NAMALWA (cell line): ENCODE measurements around the gene RAB3IL1.

Experiments used
- DNase-seq: peaks from one replicate; pipeline ENCODE4 v3.0.0-alpha.2; 2015; ENCODE audit warnings: low spot score

RAB3IL1 gene

DNA sequence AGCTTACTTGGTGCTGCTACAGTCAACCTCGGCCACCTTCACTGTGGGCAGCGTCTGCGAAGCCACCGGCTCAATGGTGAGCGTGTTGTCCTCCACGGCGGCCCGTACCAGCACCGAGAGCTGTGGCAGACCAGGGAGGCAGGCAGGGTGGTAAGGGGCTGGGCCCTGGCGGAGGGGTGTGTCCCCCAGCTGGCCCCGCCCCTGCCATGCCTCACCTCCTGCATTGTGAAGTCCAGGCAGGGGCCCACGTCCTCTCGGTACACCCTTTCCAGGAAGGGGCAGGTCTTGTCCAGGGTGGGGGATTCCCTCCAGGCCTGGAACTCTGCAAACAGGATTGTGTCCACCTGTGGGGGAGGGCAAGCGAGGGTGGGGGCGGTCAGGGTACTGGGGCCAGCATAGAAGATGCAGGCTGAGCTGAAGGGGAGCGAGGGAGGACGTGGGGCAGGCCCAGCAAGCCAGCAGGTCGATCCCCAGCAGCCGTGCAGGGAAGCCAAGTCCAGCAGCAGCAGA, 12.8 kb downstream of the RAB3IL1 start:
- no peak for DNase-seq

DNA sequence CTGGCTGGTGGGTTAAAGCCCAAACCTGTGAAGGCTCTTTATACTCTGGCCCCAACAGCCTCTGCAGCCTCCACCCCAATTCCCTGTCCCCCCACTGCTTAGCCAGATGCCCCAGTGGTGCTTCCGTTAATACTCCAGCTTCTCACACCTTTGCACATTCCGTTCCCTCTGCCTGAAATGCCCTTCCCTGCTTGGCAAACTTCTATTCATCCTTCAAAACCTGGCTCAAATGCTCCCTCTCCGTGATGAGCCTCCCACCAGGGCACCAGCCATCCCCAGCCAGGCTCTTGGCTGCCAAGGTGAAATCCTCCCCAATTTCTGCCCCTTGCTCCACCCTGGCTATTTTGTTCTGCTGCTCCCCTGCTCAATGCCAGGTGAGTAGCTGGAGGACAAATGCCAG, 13.5 kb downstream of the RAB3IL1 start:
- no peak for DNase-seq

DNA sequence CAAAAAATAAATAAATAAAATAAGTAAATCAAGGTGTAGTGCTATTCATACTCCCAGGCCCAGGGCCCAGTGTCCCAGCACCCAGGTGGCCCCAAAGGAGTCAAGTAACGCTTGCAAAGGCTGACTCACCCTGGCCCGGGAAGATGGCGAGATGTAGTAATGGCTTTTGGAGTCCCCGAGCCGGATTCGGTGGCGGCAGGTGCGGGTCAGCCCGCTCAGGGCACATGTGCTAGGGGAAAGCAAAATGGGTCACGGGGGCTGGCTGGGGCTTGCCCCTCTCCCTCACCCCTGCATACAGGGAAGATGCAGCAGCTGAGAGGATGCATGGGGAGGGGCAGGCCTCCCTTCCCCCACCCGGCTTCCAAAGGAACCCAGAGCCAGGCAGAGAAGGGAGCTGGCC, 15.1 kb downstream of the RAB3IL1 start:
- DNase-seq, result no peak

DNA sequence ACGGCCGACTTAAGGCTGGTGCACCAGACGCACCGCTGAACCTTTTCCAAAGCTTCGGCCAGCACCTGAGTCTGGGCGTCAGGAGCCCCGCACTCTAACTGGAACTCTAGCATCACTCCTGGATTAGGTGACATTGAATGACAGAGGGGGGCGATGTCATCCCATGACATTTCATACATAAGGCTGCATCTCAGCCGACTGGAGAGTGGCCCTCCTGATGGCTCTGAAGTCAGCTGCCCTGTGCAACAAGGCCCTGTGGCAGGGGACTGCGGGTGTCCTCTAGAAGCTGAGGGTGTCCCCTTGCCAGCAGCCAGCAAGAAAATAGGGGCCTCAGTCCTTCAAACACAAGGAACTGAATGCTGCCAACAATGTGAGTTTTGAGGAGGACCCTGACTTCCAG, 16.0 kb downstream of the RAB3IL1 start:
- no peak for DNase-seq

DNA sequence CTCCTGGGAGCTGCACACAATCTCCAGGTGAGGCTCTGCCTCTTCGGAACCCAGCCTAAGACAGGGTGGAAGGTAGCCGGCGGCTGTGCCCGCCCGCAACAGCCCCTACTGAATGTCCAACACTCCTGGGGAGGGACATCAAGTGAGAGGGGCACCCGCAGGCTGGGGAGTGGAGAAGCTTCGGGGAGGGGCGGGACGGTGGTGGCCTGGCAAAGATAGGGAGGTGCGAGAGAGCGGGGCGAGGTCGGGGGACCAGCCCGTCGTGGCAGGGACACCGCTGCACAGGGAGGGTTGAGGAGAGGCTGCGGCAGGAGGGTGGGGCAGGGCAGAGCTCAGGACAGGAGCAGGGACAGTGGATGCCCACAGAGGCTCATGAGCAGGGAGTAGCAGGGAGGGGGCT, 17.1 kb downstream of the RAB3IL1 start:
- DNase-seq, result no peak

DNA sequence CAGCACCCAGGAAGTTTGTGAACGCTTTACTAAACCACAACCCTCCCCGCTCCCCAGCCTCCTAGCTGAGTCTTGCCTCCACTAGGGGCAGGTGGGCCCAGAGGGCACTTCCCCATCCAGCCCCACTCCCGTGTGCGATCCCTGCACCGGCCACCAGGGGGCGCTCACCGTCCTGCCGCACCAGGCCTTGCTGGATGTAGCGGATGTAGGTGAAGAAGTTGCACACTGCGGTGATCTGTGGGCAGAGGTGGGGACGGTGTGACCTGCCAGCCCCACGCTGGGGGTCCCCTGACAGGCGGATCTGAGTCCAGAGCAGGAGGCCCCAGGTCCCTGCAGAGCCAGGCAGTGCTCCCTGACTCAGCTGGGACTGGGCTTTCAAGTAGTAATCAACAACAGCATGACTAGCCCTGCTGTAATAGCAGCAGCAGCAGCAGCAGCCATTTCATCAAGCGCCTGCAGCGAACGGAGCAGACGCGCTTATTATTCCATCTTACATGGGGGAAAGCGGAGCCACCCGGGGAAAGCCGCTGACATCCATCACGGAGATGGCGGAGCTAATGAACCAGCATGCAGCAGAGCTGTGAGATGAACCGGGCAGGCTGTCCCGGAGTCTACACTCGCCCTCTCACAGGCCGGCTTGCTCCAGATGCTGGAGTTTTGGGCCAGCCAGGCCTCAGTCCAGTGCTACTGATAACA, 18.1 kb downstream of the RAB3IL1 start:
- DNase-seq, result peak; percentile 95

DNA sequence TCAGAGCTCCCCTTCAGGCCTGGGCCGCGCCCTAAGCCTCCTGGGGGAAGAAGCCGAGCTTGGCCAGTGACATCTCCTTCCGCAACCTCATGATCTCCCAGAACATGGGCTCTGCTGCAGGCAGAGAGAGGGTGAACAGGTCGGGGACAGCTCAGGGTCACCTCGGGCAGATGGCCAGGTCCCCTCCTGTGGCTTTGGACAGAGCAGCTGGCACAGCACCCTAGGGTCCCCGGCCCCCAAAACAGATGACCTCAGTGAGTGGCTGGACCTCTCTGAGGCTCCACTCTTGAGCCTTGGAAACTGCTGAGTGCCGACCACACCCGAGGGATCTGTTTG, 19.2 kb downstream of the RAB3IL1 start:
- DNase-seq, result no peak

DNA sequence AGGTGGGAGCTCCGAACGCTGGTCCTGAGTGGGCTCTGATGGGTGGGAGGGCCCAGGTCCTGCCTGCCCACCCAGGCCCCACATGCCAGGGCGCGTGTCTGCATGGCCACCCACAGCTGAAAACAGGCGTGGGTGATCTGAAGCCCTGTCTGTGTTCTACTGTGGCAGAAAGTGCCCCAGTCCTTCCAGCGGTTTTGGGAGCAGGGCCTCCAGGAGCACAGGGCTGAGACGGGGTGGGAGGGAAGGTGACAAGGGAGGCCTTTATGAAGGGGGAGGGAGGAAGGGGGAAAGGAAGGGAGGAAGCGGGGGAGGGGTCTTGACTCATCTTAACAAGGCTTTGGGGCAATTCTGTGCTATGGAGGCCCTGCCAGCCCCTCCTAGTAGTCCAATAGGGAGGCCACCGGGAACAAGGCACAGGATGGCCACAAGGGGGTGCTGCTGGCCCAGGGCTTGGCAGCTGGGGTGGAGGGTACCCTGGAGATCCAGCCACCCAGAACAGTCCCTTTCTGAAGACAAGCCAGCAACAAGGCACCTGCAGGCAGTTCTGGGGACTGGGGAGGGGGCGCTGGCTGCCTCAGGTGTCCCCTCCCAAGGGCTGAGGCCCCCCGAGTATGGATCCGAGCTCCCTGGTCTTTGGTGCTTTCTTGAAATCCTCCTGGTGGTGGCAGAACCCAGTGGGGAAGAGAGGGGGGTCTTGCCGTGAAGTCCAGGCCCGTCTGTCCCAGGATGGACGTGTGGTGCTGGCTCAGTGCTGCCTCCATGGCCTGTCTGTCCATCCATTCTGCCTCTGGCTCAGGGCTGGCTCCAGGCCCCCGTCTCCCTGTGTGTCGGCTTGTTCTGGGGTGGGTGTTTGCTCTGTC, 19.7 kb downstream of the RAB3IL1 start:
- peak; percentile 85 for DNase-seq

DNA sequence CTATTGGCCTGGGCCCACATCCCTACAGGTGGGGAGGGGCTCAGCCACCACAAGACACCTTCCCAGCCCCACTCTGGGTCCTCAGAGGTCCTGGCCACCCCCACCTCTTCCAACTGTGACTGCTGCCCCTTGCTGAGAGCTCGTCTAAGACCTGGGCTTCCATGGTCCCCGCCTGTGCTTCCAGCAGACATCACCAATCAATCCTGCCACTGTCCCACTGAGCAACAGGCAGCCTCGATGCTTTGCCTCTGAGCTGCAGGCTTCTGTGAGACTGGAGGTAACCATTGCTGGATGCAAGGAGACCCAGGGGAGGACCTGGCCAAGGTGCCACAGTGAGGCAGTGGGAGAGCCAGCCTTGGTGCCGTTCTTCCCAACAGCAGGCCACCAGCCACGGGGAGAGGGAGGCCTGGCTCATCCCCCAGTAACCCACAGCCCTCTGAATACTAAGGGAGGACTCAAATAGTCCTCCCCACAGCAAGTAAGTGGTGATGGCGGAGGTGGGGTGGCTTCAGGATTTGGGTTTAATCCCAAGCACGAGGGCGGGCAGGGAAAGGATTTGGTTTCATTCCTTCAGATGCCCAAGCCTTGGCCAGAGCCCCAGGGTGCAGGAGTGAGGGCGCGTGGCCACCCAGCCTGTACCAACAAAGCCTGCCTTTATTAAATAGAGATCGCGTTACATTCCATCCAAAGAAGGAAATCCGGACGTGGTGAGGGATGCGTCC, 20.5 kb downstream of the RAB3IL1 start:
- no peak for DNase-seq

DNA sequence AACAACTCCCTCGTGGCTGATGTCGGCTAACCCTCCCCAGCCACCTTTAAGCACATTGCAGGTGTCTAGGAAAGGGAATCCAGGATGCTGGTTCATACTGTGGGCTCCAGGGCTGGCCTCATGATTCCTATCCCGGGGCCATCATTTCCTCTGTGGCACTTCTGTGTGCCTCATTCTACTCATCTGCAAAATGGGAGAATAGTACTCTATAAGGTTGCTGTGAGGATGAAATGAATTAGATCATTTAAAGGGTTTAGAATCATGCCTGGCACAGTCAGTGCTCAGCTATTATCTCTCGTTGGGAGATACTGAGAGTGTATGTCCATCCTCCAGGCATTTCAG, 21.7 kb downstream of the RAB3IL1 start:
- no peak for DNase-seq

DNA sequence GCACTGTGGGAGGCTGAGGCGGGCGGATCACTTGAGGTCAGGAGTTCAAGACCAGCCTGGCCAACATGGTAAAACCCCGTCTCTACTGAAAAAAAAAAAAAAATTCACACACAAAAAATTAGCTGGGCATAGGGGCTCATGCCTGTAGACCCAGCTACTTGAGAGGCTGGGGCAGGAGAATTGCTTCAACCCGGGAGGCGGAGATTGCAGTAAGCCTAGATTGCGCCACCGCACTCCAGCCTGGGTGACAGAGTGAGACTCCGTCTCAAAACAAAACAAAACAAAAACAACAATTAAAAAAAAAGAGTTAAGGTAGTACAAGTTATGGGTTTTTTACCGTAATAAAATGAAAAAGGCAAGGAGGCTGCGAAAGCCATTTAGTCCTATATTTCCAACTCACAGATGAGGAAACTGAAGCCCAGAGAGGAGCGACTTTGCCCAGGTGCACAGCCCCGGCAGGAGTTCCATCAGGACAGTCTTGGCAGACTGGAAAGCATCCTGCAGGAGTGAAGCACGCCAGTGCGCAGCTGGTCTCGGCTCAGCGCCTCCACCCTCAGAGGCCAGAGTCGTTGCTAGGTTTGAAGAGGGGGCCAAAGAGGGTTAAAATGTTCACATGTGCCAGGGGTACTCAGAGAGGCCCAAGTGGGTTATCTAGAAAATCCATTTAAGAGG, 22.2 kb downstream of the RAB3IL1 start:
- DNase-seq, result no peak

DNA sequence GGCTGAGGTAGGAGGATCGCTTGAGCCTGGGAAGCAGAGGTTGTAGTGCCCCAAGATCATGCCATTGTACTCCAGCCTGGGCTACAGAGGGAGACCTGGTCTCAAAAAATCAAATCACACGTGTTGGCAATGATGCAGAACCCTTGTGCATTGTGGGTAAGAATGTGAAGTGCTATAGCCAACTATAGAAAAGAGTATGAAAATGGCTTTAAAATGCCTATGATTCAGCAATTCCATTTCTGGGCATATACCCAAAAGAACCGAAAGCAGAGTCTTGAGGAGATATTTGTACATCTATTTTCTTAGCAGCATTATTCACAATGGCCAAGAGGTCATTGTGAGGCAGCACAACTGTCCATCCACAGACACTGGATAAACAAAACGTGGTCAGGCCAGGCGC, 23.4 kb downstream of the RAB3IL1 start:
- DNase-seq, result no peak

DNA sequence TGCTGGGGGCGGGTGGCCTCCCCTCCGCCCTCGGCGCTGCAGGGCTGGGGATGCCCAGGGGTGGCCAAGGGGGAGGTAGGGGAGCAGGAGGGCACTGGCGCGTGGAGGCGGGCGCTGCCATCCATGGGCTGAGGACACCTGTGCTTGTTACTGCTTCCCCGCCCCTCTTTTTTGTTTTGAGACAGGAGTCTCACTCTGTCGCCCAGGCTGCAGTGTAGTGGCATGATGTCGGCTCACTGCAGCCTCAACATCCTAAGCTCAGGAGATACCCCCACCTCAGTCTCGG, 25.3 kb downstream of the RAB3IL1 start:
- no peak for DNase-seq

DNA sequence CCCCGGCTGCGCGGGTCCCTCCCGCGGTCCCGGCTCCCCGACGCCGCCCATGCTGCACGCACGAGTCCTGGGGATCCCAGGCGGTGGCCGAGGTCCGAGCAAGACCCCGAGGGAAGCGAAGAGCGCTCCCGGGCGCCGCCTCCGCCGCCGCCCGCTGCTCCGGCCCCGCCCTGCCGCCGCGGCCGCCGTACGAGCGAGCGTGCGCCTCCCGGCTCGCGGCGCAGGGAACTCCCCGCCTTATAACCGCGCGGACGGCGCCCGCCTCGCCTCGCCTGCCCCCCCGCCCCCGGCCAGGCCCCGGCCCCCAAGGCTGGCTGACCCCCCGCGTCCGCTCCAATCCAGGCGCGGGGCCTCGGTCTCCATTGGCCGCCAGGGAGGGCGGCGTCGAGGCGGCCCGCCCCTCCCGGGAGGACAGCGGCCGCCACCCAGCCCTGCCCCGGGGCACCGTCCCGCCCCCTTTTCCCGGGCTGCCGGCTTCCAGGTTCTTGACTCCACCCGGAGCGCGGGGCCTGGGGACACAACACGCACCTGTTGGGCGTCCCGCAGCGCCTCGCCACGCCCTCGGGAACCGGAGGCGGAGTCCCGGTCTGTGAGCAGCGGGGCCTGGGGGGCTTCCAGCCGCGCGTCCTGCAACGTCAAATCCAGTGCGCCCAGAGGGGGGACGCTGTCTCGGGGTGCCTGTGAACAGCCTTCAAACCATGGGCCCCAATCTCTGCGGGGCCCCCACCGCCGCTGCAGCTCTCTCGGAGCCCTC, 25.9 kb downstream of the RAB3IL1 start, which contains the start of gene FADS3:
Gene FADS3 (minus strand): TSS at position 215 of the 754 bp plus-strand sequence. CDS start 164 bp downstream, at position 51.
- DNase-seq, result peak; percentile 82

DNA sequence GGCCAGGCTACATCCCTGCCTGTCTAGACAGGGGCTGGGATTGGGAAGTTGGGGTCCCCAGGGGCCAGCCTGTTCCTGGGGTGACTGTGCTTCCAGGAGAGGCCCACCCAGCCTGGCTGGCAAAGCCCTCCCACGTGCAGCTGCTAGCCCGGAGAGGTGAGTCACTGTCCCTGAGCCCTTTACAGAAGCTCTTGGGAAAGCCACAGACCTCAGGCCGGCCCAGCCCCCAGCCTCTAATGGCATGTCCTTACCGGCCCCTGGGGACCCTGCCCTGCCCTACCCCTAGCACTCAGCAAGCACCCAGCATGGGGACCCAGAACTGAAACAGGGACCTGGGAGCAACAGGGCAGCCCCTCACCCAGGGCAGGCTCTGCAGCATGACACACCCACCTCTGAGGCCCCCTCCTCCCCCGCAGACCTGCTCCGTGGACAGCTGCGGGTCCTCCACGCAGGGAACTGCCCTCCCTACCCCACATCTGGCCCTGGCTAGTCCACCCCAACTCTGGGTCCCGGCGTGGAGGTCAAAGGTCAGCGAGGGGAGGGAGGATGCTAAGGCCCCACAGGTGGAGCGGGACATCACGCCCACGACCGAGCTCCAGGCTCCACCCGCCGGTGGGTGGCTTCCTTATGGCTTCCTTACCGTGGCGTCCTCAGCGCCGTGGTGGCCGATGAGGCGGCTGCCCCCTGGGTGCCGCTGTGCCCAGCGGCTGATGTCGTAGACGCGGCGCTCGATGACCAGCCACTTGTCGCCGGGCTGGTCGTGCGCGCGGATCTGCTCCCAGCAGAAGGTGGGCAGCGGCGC, 26.6 kb downstream of the RAB3IL1 start:
- DNase-seq, result peak; percentile 35

DNA sequence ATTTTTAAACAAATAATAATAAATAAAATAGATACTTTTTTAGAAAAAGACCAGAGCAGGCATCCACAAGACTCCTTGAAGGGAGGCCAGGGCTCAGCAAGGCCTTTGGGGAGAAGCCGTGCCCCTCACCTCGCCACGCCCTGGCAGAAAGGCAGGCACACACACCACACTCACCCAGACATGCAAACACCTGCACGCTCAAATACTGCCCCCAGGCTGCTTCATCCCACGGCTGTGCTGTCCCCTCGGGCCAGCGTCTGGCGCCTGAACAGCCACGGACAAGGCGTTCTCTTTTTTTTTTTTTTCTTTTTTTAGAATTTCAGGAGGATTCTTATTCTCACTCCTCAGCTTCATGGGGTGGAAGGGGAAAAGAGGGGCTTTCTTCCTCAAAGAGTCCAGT, 27.5 kb downstream of the RAB3IL1 start:
- no peak for DNase-seq

DNA sequence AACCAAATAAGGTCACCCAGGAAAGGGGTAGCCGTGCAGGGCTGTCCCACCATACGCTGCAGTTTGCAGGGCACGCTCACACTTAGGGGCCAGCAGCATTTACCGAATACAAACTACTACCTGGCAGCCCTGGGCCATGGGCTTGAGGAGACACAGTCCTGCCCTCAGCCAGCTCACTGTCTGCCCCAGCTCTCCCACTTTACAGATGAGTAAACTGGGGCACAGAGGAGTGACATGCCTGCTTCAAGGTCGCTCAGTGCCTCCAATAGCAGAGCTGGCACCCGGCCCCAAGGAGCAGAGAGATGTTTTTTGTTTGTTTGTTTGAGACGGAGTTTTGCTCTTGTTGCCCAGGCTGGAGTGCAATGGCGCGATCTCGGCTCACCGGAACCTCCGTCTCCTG, 28.8 kb downstream of the RAB3IL1 start:
- DNase-seq, result no peak

DNA sequence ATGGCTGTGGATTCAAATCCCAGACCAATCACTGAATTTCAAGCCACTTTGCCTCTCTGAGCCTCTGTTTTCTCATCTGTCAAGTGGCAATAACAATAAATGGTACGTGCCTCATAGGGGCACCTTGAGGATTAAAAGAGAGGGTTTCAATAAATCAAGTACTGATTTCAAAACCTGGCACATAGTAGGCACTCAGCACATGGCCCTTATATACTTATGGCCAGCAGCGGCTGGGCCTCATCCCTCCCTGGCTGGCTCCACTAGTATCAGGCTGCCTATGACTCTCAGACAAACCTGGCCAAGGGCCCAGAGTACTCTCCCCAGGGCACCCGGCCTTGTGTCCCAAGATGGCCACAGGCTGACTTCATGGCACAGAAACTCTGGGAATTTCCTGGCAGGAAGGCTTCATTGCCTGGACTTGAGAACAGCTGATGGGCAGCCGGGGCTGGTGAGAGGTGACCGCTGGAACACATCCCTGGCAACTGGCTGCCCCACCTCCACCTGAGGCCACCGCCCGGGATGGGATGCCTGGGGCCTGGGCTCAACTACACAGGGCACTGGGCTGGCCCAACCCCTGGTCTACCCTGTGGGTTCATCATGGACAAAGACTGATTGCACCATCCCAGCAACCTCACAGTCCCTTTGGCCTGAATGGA, 29.4 kb downstream of the RAB3IL1 start:
- DNase-seq, result no peak

DNA sequence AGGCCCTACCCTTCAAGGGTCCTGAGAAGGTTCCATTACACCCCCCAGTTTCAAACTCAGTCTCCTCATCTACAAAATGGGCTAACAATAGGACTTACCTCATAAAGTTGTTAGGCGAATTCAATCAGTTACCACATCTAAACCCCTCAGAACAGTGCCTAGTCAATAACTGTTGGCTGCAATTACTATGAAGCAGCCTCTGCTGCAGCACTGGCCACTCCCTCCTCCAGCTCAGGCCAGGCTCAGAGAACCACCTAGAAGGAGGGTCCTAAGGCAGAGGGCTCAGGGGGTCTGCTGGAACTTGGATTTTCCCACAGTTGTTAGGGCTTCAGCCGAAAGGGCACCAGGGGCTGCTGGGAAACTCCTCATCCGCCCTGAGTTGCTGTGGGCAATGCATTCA, 30.7 kb downstream of the RAB3IL1 start:
- DNase-seq, result no peak
